ENCODE data around the gene BCAP31.
"Not testable (repeated sequence)": the region's sequence is repeated elsewhere in the genome, so short reads cannot be mapped to it uniquely, and the experiment has no call there.

Gene BCAP31

GRCh38 chrX:153692611-153693156 is 31.5 kb downstream of the BCAP31 start:
- DNase-seq: no peak

GRCh38 chrX:153692003-153692402 is 32.2 kb downstream of the BCAP31 start:
- no peak for DNase-seq

- not testable (repeated sequence) for DNase-seq
Observed at GRCh38 chrX:153691032-153691827, 33.0 kb downstream of the BCAP31 start.

- DNase-seq: no peak
Observed at GRCh38 chrX:153690466-153690865, 33.7 kb downstream of the BCAP31 start.

- no peak for DNase-seq
Observed at GRCh38 chrX:153689654-153690465, 34.3 kb downstream of the BCAP31 start.

- no peak for DNase-seq
Observed at GRCh38 chrX:153688911-153689590, 35.1 kb downstream of the BCAP31 start.

- no peak for DNase-seq
Observed at GRCh38 chrX:153688506-153688905, 35.7 kb downstream of the BCAP31 start.

- DNase-seq: no peak
Observed at GRCh38 chrX:153688071-153688470, 36.1 kb downstream of the BCAP31 start.

GRCh38 chrX:153687121-153688039 is 36.8 kb downstream of the BCAP31 start, which contains the start of gene SLC6A8:
SLC6A8 (plus strand) TSS chrX:153687926; CDS start chrX:153688575, 649 bp downstream.
- no peak for DNase-seq

- no peak for DNase-seq
Observed at GRCh38 chrX:153686711-153687110, 37.5 kb downstream of the BCAP31 start.

GRCh38 chrX:153685751-153686696 is 38.2 kb downstream of the BCAP31 start:
- no peak for DNase-seq

- no peak for DNase-seq
Observed at GRCh38 chrX:153685156-153685536, 39.0 kb downstream of the BCAP31 start.

- DNase-seq: no peak
Observed at GRCh38 chrX:153684467-153685155, 39.6 kb downstream of the BCAP31 start.

- DNase-seq: not testable (repeated sequence)
Observed at GRCh38 chrX:153683486-153683885, 40.7 kb downstream of the BCAP31 start.

- DNase-seq: no peak
Observed at GRCh38 chrX:153681175-153681574, 43.0 kb downstream of the BCAP31 start.

- DNase-seq: no peak
Observed at GRCh38 chrX:153674219-153674851, 49.9 kb downstream of the BCAP31 start.

- DNase-seq: no peak
Observed at GRCh38 chrX:153673428-153674218, 50.6 kb downstream of the BCAP31 start, which contains the start of gene PNCK. PNCK (minus strand) TSS chrX:153673813; CDS start chrX:153673076, 737 bp downstream.

Data from cortex of kidney (tissue), 1 donor.